OCI-LY3 (cell line): ENCODE measurements around the gene GLTP.

Source experiments
- H2AFZ ChIP-seq: fragments of 200-600, 300-600 bp; shearing (Covaris generic); 2 replicates; pipeline ENCODE4 v1.6.0; 2014; ENCODE audit warnings: antibody characterized with exemption, low read depth, low read length
- H3K27ac ChIP-seq: fragments of 200-600, 300-600 bp; sonication (generic); 2 replicates; pipeline ENCODE4 v1.5.1; 2014; ENCODE audit warnings: mild to moderate bottlenecking, low read length, moderate library complexity, mixed read lengths
- H3K27me3 ChIP-seq: fragments of 200-600, 300-600 bp; sonication (generic); 2 replicates; pipeline ENCODE4 v1.6.1; 2014; ENCODE audit warnings: low read depth, low read length, mixed read lengths
- H3K36me3 ChIP-seq: fragments of 200-600, 300-600 bp; sonication (generic); replicated peaks from 2 replicates; pipeline ENCODE3; 2014; ENCODE audit warnings: low read depth, low read length, mixed read lengths
- H3K4me1 ChIP-seq: fragments of 300-600, 200-600 bp; sonication (generic); 2 replicates; pipeline ENCODE4 v1.6.1; 2014; ENCODE audit warnings: low read length, mixed read lengths
- H3K4me2 ChIP-seq: fragments of 200-600, 300-600 bp; sonication (generic); 2 replicates; pipeline ENCODE4 v1.6.1; 2014; ENCODE audit warnings: low read length, mixed read lengths
- H3K4me3 ChIP-seq: fragments of 300-600, 200-600 bp; sonication (generic); 2 replicates; pipeline ENCODE4 v1.5.1; 2014; ENCODE audit warnings: antibody characterized with exemption, mild to moderate bottlenecking, low read length, moderate library complexity
- H3K79me2 ChIP-seq: fragments of 300-600, 200-600 bp; shearing (Covaris generic); 2 replicates; pipeline ENCODE4 v1.6.1; 2014; ENCODE audit warnings: mild to moderate bottlenecking, low read length, mixed read lengths
- H3K9ac ChIP-seq: fragments of 300-600, 200-600 bp; shearing (Covaris generic); 2 replicates; pipeline ENCODE4 v1.6.0; 2014; ENCODE audit warnings: mild to moderate bottlenecking, low read length, moderate library complexity
- H3K9me3 ChIP-seq: fragments of 200-600, 300-600 bp; shearing (Covaris generic); 2 replicates; pipeline ENCODE4 v1.6.1; 2014; ENCODE audit warnings: low read length, mixed read lengths; ENCODE audit not compliant: insufficient read depth
- H4K20me1 ChIP-seq: fragments of 200-600, 300-600 bp; sonication (generic); 2 replicates; pipeline ENCODE4 v1.6.1; 2016; ENCODE audit warnings: low read length, mixed read lengths; ENCODE audit not compliant: insufficient read depth
- EZH2phosphoT487 ChIP-seq: fragments of 200-600 bp; shearing (Covaris generic); IDR thresholded peaks from 2 replicates; pipeline ENCODE4 v1.6.1; 2018; ENCODE audit warnings: antibody characterized with exemption, mixed run types, low read depth
- TF ChIP-seq, protein P1 (sequence below): fragments of 200-600, 300-600 bp; sonication (generic); IDR thresholded peaks from 2 replicates; pipeline ENCODE4 v1.5.1; 2014; ENCODE audit warnings: antibody characterized with exemption, low read length, low read depth

Gene GLTP

GRCh38 chr12:109926488-109927210, 46.3 kb upstream of the GLTP start:
- Histone ChIP-seq H3K9me3 (no peaks in the 10 kb centered on the region), H3K4me1 (peaks cover 5% of the 10 kb centered on the region; the same call in 1 of the 2 replicates), H3K4me2 (no peak overlapping the region), H3K9ac (no peak overlapping the region), H4K20me1 (no peaks in the 10 kb centered on the region), H3K27me3 (no peaks in the 10 kb centered on the region), H3K4me3 (no peak overlapping the region), H3K79me2 (no peaks in the 10 kb centered on the region), H3K27ac (no peak overlapping the region), H3K36me3 (peaks cover 20% of the 10 kb centered on the region), H2AFZ (no peak overlapping the region)
- TF ChIP-seq, protein P1, sequence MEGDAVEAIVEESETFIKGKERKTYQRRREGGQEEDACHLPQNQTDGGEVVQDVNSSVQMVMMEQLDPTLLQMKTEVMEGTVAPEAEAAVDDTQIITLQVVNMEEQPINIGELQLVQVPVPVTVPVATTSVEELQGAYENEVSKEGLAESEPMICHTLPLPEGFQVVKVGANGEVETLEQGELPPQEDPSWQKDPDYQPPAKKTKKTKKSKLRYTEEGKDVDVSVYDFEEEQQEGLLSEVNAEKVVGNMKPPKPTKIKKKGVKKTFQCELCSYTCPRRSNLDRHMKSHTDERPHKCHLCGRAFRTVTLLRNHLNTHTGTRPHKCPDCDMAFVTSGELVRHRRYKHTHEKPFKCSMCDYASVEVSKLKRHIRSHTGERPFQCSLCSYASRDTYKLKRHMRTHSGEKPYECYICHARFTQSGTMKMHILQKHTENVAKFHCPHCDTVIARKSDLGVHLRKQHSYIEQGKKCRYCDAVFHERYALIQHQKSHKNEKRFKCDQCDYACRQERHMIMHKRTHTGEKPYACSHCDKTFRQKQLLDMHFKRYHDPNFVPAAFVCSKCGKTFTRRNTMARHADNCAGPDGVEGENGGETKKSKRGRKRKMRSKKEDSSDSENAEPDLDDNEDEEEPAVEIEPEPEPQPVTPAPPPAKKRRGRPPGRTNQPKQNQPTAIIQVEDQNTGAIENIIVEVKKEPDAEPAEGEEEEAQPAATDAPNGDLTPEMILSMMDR: no peak
- TF ChIP-seq EZH2phosphoT487: no peak

DNA sequence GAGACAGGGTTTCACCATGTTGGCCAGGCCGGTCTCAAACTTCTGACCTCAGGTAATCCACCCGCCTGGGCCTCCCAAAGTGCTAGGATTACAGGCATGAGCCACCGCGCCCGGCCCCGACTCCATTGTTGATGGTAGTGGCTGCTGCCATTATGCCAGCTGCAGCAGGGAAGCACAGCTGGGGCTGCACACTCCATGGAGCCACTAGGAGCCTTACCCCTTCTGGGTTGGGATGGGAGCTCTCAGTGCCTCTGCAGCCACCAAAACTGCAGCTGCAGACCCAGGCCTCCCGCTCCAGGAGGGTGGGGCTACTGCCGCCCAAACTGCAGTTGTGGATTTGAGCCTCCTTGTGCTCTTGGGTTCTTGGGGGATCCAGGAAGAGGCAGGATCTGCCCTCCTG, 45.7 kb upstream of the GLTP start:
- H3K36me3 ChIP-seq: peaks cover 21% of the 10 kb centered on the region
- H3K4me3 ChIP-seq: no peak overlapping the region
- H3K4me1 ChIP-seq: peaks cover 5% of the 10 kb centered on the region; the same call in 1 of the 2 replicates

GRCh38 chr12:109925185-109925840, 45.0 kb upstream of the GLTP start:
- Histone ChIP-seq H3K36me3 (peaks cover 20% of the 10 kb centered on the region), H4K20me1 (no peaks in the 10 kb centered on the region), H3K4me3 (no peak overlapping the region), H3K4me2 (no peak overlapping the region), H3K4me1 (peaks cover 5% of the 10 kb centered on the region; the same call in 1 of the 2 replicates), H3K79me2 (no peaks in the 10 kb centered on the region), H2AFZ (no peak overlapping the region), H3K27ac (peak overlapping the region; percentile 8; the same call in 1 of the 2 replicates), H3K9me3 (no peaks in the 10 kb centered on the region), H3K27me3 (no peaks in the 10 kb centered on the region), H3K9ac (no peak overlapping the region)
- TF ChIP-seq EZH2phosphoT487: no peak
- TF ChIP-seq, protein P1: no peak

More for the DNA sequence above, 45.7 kb upstream of the GLTP start:
- Histone ChIP-seq H2AFZ (no peak overlapping the region), H3K4me2 (no peak overlapping the region), H3K79me2 (no peaks in the 10 kb centered on the region), H3K27me3 (no peaks in the 10 kb centered on the region), H3K9me3 (no peaks in the 10 kb centered on the region), H4K20me1 (no peaks in the 10 kb centered on the region), H3K27ac (no peak overlapping the region), H3K9ac (no peak overlapping the region)
- TF ChIP-seq, protein P1: no peak
- TF ChIP-seq EZH2phosphoT487: no peak

DNA sequence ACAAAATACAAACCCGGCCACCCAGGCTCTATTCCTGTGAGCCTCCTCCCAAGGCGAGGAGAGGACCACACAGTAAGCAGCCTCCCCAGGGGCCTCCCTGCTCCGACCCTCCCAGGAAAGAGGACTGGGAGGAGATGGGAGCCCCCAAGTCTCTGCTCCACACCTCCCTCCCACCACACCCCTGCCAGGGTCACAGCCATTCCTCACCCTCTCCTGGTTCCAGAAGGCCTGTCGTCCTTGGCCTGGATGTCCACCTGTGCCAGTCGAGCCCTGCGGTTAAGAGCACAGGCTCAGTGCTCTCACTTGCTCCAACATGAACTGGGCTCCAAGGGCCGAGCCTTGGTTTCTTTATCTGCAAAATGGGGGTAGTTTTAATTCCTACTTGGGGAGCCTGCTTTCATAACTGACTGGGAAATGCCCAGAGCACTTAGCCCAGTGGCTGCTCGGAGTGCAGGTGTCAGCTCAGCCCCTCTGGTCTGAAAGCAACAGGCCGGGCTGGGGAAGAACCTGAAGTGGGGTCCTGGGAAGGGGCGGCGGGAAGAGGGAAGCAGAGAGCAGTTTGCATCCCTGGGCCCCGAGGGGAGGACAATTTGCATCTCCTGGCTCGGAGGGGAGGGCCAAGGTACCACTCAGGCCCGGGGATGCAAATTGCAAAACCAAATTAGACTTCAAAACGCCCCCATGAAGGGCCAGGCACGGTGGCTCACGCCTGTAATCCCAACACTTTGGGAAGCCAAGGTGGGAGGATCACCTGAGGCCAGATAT, 43.3 kb upstream of the GLTP start:
- no peaks in the 10 kb centered on the region for H4K20me1 ChIP-seq
- H3K9me3 ChIP-seq: no peaks in the 10 kb centered on the region
- peaks cover 28% of the 10 kb centered on the region for H3K36me3 ChIP-seq
- TF ChIP-seq, protein P1: no peak
- TF ChIP-seq EZH2phosphoT487: no peak
- no peak overlapping the region for H3K4me2 ChIP-seq
- no peaks in the 10 kb centered on the region for H3K79me2 ChIP-seq
- no peak overlapping the region for H3K4me3 ChIP-seq
- H3K27me3 ChIP-seq: no peaks in the 10 kb centered on the region
- no peak overlapping the region for H3K27ac ChIP-seq
- H3K4me1 ChIP-seq: peaks cover 5% of the 10 kb centered on the region; the same call in 1 of the 2 replicates
- H2AFZ ChIP-seq: no peak overlapping the region
- no peak overlapping the region for H3K9ac ChIP-seq
